ENCODE measurements around the gene ADAMTS12. TPM values are rescaled to one million over a fixed set of nuclear protein-coding genes. Genes with fewer than 3 reads are reported as not detected.

Gene ADAMTS12
- total RNA-seq, 1 experiment from 2014 or later = 0.05 TPM

DNA sequence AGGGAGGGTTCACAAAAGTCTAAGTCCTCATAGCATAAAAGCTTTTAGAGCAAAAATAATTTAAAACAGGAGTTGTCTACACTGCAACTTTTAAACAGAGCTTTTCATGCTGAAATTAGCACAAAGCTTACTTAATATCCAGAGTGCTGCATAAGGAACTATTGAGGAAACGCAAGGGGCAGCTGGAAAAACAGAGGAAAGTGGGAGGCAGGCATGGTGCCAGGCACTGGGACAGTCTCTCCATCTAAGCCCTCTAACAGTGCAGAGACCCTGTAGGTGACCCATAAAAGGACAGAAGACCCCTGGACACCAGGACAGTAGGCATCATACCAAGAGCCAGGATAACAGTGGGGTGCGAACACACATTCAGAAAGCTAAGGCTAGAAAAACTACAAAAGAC lies 49.3 kb downstream of the ADAMTS12 start (continued):
- TF ChIP-seq, protein P1, sequence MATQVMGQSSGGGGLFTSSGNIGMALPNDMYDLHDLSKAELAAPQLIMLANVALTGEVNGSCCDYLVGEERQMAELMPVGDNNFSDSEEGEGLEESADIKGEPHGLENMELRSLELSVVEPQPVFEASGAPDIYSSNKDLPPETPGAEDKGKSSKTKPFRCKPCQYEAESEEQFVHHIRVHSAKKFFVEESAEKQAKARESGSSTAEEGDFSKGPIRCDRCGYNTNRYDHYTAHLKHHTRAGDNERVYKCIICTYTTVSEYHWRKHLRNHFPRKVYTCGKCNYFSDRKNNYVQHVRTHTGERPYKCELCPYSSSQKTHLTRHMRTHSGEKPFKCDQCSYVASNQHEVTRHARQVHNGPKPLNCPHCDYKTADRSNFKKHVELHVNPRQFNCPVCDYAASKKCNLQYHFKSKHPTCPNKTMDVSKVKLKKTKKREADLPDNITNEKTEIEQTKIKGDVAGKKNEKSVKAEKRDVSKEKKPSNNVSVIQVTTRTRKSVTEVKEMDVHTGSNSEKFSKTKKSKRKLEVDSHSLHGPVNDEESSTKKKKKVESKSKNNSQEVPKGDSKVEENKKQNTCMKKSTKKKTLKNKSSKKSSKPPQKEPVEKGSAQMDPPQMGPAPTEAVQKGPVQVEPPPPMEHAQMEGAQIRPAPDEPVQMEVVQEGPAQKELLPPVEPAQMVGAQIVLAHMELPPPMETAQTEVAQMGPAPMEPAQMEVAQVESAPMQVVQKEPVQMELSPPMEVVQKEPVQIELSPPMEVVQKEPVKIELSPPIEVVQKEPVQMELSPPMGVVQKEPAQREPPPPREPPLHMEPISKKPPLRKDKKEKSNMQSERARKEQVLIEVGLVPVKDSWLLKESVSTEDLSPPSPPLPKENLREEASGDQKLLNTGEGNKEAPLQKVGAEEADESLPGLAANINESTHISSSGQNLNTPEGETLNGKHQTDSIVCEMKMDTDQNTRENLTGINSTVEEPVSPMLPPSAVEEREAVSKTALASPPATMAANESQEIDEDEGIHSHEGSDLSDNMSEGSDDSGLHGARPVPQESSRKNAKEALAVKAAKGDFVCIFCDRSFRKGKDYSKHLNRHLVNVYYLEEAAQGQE (IDR thresholded peaks at IDR 0.05; ENCODE audit: low read depth) = no peak
- no peak for TF ChIP-seq YY1 (IDR thresholded peaks at IDR 0.05; ENCODE audit: extremely low read depth, insufficient replicate concordance, low read depth, low read length)

DNA sequence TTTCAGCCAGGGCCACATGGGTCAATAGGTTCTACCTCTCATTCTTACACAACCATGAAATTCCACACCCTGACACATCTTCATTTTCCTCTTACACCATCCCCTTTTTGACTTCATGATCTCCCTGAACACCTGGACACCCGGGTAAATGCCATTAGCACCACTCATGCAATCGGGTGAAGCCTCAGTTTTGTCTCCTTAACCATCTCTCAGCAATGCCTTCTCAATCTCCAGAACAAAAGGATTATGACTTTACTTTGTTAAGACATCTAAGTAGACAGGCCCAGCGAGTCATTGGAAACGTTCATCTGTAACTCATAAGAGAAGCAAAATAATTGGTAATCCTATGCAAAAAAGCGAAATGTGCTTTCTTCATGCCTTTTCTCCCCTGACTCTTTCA lies 49.9 kb downstream of the ADAMTS12 start:
- H3K9me3 ChIP-seq (ENCODE audit: control insufficient read depth in 1 of 2, insufficient read depth in 1 of 2, low read depth in 1 of 2, low read length in 2 of 2) = no peaks in the 10 kb centered on the region
- ATAC-seq = no peak
- TF ChIP-seq RAD21 (IDR thresholded peaks at IDR 0.05; ENCODE audit: low read depth) (no peak), SP1 (IDR thresholded peaks at IDR 0.05; ENCODE audit: low read depth) (no peak), CEBPB (IDR thresholded peaks at IDR 0.05; ENCODE audit: low read depth) (no peak), ZFX (IDR thresholded peaks at IDR 0.05) (no peak), YY1 (IDR thresholded peaks at IDR 0.05; ENCODE audit: extremely low read depth, insufficient replicate concordance, low read depth, low read length) (no peak), JUND (IDR thresholded peaks at IDR 0.05) (no peak), ELF1 (IDR thresholded peaks at IDR 0.05; ENCODE audit: borderline replicate concordance, low read depth) (no peak), SRF (IDR thresholded peaks at IDR 0.05; ENCODE audit: low read depth) (no peak), SIN3A (IDR thresholded peaks at IDR 0.05; ENCODE audit: low read depth) (no peak), ZNF274 (IDR thresholded peaks at IDR 0.05; ENCODE audit: low read depth, low read length) (no peak)
- TF ChIP-seq, protein P2, sequence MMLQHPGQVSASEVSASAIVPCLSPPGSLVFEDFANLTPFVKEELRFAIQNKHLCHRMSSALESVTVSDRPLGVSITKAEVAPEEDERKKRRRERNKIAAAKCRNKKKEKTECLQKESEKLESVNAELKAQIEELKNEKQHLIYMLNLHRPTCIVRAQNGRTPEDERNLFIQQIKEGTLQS (IDR thresholded peaks at IDR 0.05) = no peak
- TF ChIP-seq, protein P3, sequence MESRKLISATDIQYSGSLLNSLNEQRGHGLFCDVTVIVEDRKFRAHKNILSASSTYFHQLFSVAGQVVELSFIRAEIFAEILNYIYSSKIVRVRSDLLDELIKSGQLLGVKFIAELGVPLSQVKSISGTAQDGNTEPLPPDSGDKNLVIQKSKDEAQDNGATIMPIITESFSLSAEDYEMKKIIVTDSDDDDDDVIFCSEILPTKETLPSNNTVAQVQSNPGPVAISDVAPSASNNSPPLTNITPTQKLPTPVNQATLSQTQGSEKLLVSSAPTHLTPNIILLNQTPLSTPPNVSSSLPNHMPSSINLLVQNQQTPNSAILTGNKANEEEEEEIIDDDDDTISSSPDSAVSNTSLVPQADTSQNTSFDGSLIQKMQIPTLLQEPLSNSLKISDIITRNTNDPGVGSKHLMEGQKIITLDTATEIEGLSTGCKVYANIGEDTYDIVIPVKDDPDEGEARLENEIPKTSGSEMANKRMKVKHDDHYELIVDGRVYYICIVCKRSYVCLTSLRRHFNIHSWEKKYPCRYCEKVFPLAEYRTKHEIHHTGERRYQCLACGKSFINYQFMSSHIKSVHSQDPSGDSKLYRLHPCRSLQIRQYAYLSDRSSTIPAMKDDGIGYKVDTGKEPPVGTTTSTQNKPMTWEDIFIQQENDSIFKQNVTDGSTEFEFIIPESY (IDR thresholded peaks at IDR 0.05; ENCODE audit: extremely low read depth, insufficient replicate concordance, low read length) = no peak
- TF ChIP-seq, protein P1 (IDR thresholded peaks at IDR 0.05; ENCODE audit: low read depth) = no peak
- H2AFZ ChIP-seq (ENCODE audit: low read depth, low read length, poor library complexity, severe bottlenecking) = no peak overlapping the region
- H3K27ac ChIP-seq (ENCODE audit: low read depth, low read length) = no peak overlapping the region
- no peak overlapping the region for H3K4me3 ChIP-seq (replicated peaks in 1 of 2; ENCODE audit: low read depth in 1 of 2, low read length in 2 of 2)
- no TSS peak for BruUV-seq (replicated peaks)
- CTCF ChIA-PET = no interaction called here
- POLR2A ChIA-PET = no interaction called here
- H3K27me3 ChIP-seq (ENCODE audit: insufficient read depth, low read length) = 0 out of 2 replicates have a peak, but pooled peaks cover 4% of the 10 kb centered on the region
- no peaks in the 10 kb centered on the region for H3K79me2 ChIP-seq (ENCODE audit: insufficient read depth, low read length)
- no peak overlapping the region for H3K4me2 ChIP-seq (ENCODE audit: low read length)
- H3K9me2 ChIP-seq (ENCODE audit: insufficient read depth) = no peaks in the 10 kb centered on the region
- H3K4me1 ChIP-seq (ENCODE audit: control insufficient read depth in 1 of 2, insufficient read depth in 2 of 2, low read length in 2 of 2) = no peaks in the 10 kb centered on the region
- H3K9ac ChIP-seq (ENCODE audit: low read length) = no peak overlapping the region
- no peak for DNase-seq (ENCODE audit: low read depth, low spot score)
- RAD21 ChIA-PET (ENCODE audit: low non-redundant PET in 1 of 2, low total read pairs in 2 of 2, uncharacterized antibody in 2 of 2, unreplicated experiment in 2 of 2) = no interaction called here
- no peaks in the 10 kb centered on the region for H4K20me1 ChIP-seq (ENCODE audit: insufficient read depth)
- no peaks in the 10 kb centered on the region for H3K36me3 ChIP-seq (ENCODE audit: control insufficient read depth in 1 of 2, insufficient read depth in 2 of 2, low read length in 2 of 2)
- intact Hi-C loops (cut with micrococcal nuclease) = no loop called here

All from HCT116 (cell line).